Ramos (cell line): Measurements from ENCODE around the gene IGF1R.

ENCODE experiments used
- in situ Hi-C: fragments of 300-500 bp; cut with MboI; formaldehyde crosslinking; loops from one replicate; pipeline ENCODE4 v1.14.3; 2022; ENCODE audit warnings: low sequenced_read_pairs; ENCODE audit not compliant: unreplicated experiment

IGF1R gene

DNA sequence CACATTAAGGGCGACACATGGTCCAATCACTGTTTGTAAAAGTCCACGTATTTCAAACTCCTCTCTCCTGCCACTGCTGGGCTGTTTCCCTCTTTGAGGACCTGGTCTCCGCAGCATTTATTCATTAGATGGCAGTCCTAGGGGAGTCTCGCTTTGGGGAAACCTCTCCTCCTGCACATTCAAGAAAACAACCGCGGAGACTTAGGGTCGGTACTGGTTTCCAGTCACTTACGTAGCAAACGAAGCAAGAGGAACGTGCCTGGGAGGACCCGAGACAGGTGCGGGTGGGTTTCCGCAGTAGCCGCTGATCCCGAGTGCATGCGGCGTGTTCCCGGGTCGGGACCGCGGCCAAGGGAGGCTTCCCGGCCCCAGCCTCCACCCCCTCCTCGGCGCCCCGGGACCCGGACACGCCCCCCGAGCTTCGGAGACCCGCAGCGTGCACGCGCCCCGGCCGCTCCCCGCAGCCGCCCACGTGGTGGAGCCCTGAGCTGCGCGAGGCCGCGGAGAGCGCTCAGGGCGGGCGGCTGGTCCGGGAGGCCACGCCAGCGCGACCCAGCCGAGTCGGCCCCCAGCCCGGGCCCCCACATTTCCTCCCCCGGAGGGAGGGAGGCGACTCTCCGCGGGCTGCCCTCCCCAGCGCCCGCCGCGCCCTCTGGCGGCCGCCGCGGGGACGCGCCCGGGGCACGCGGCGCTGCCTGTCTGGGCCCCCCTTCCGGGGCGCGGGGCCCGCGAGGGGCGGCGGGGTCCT, 1.1 kb upstream of the IGF1R start:
- in situ Hi-C loops = no loop called here

DNA sequence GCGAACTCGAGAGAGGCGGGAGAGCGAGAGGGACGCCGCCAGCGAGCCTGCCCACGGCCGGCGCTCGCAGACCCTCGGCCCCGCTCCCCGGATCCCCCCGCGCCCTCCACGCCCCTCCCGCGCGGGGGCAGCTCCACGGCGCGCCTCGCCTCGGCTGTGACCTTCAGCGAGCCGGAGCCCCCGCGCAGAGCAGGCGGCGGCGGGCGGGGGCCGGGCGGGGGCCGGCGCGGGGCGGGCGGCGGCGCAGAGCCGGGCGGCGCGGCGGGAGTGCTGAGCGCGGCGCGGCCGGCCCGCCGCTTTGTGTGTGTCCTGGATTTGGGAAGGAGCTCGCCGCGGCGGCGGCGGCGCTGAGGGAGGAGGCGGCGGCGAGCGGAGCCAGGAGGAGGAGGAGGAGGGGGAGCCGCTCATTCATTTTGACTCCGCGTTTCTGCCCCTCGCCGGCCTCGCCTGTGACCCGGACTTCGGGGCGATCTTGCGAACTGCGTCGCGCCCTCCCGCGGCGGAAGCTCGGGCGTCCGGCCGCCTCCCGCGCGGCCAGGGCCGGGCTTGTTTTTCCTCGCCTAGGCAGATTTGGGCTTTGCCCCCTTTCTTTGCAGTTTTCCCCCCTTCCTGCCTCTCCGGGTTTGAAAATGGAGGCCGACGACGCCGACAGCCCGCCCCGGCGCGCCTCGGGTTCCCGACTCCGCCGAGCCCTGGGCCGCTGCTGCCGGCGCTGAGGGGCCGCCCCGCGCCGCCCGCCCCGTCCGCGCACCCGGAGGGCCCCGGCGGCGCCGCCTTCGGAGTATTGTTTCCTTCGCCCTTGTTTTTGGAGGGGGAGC, 524 bp downstream of the IGF1R start:
- in situ Hi-C loops = no loop called here

DNA sequence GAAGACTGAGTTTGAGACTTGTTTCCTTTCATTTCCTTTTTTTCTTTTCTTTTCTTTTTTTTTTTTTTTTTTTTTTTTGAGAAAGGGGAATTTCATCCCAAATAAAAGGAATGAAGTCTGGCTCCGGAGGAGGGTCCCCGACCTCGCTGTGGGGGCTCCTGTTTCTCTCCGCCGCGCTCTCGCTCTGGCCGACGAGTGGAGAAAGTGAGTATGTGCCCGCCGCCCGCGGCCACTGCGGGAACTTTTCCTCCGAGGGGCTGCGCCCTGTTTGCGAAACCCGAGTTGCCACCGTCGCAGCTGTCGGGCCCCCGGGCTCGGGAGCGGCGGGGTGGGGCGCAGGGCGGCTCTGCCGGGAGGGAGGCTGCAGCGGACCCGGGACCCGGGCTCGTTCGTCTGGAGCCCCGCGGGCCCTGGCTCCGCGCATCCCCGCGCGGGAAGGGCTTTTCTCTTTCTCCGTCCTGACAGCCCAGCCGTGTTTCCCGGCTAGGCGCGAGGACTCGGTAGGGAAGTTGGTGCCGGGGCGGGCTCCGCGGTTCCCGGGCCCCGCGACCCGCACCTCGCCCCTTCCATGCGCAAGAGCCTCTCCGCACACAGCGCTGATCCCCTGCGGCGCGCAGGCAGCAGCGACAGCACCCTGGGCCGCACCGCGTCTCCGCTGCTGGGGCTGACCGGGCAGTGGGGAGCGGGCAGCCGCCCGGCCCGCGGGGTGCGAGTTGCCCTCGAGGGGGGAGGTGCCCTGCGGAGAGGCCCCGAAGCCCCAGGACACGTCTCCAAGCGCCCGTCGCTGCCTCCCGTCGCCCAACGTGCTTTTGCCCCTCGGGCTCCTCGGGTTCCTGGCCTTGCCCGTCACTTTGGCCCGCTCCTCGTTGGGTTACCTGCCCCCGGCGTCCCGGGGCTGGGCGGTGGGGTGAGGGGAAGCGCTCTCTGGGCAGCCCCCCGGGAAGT, 1.4 kb downstream of the IGF1R start:
- in situ Hi-C loops = no loop called here

DNA sequence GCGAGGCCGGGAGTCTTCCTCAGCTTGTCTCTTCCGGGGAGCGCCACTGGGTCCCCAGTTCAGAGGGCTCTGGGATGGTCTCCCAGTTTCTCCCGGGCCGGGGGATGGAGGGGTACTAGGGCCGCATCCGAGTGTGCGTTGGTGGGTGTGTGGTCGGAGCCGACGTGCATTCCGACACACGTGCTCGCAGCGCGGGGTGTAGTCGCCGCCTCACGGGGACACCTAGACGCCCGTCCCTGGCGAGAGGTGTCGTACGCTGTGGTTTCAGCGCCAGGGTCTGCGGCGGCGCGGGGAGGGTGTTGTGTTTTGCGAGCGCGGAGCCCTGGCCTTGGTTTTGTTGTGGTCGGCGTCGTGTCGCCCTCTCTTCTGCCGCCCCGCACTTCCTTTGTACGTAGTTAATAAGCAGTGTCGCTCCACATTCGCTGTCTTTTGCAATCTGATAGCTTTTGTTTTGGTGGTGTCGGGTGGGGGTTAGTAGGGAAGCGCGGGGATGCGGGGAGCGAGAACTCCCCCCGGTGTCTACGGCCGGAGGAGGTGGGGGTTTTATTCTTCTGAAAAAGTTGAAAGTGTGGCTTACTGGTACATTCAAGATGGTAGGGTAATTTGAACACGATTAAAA, 2.2 kb downstream of the IGF1R start:
- in situ Hi-C loops = no loop called here

DNA sequence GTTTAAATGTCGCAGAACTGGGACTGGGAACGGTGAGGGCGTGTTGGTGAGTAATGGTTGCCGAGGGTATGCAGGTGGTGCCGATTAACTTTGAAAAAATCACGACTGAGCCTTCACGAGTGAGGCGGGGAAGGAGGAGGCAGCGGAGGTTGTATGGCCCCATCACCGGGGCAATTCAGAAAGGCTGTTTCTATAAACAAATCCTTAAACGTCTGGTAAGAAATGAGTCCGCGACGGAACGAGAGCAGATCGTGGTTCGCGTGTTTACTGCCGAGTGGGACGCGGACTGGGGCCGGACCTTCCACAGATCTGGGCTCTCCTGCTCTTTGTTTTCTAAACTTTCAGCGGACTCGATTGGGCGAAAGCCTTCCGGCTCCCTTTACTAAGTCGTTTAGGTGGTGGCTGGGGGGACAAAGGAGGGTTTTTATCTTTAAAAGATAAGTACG, 2.7 kb downstream of the IGF1R start:
- in situ Hi-C loops = no loop called here

DNA sequence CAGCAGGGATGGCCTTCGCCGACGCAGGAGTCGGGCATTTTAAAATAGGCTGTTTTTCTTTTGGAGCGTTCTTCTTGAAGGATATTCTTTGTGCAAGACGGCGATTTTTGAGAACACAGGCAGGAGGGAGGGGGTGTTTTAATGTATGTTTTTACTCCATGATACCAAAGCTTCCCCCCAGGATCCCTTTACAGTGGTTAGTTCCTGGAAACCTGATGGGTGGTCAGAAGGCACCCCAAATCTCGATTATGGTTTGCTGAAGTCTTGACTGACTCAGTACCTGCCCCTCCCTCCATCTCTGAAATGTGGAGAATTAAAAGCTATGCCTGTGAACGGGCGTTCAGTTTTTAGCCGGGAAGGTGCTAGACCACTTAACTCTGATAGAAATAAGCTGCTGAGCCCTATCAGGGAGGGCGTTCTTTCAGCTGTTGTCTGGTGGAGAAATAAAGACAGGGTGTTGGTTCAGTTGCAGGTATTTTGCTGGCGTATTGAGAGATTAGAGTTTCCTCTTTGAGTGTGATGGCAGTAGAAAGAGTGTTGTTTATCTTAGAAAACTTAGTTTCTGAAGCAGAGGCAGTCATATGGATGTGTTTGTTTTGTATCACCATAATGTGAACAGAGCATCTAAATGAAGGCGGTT, 3.4 kb downstream of the IGF1R start:
- in situ Hi-C loops = no loop called here

DNA sequence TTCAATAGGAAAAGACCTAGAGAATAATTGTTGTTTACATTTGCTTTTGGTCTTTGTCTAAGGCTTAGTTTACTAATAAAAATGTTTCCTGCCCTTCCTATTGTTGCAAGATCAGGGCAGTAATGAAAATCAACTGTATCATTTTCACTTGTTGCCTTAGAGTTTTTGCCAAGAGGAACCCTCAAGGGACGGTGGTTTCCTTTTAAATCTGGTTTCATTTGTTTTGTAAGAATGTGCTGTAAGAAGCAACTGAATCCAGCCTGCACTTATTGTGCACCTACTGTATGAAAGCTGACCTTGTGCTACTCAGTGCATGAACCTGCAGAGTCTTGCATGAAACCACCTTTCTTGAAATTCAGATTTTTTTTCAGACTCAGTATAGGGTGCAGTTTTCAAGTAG, 5.3 kb downstream of the IGF1R start:
- in situ Hi-C loops = no loop called here

DNA sequence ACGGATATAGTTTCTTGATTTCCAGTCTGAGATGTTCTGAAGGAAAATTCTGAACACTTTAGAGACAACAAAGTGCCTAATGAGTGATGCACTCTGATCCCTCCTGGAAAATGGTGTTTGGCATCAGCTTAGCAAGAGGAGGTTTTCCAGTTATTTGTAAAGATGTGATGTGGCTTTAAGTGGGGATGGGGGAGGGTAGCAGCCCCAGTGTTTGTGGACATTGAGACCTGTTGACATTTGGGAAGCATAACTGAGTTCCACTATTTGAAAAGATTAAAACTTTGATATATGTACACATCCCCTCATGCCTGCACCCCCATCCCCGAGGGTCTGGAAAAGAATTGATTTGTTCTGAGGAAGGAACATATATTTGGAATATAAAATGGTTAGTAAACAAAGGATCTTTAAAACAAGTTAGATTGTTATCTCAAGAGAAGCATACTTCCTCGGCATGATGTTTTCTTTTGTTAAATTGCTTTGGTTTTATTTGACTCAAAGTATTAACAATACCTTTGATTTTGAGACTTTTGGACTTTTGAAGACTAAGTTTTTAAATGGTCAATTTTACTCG, 6.5 kb downstream of the IGF1R start:
- in situ Hi-C loops = loop anchor here (5.0 kb wide), 1 partner anchor 138 kb away; no protein-coding TSS in a partner anchor

DNA sequence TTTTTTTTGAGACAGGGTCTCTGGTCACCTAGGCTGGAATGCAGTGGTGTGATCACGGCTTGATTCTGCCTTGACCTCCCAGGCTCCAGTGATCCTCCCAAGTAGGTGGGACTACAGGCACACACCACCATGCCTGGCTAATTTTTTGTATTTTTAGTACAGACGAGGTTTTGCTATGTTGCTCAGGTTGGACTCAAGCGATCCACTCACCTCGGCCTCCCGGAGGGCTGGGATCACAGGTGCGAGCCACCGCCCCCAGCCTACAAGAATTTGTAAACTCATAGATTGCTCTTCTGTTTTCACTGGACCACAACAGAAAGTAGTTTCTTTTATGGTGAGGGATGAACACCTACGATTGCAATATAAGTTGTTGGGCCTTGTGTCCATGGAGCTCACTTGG, 7.4 kb downstream of the IGF1R start:
- in situ Hi-C loops = loop anchor here (5.0 kb wide), 1 partner anchor 138 kb away; no protein-coding TSS in a partner anchor

DNA sequence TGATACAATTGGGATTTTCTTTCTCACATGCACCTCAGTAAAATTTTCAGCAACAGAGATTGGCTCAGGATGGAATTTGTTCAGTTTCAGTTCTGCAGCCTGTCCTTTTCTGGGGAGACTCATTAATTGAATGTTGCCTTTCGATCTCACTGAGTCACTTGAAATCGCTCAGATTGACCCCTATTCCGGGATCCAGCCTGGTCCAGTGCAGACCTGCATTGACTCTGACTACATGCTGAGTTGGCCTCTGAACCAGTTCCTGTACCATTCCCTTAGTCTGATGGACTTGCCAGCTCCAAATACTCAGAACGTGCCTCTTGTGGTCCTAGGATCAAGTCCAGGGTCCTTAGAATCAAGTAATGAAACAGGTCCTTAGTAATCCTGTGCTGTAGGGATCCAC, 9.4 kb downstream of the IGF1R start:
- in situ Hi-C loops = loop anchor here (5.0 kb wide), 1 partner anchor 140 kb away; no protein-coding TSS in a partner anchor

DNA sequence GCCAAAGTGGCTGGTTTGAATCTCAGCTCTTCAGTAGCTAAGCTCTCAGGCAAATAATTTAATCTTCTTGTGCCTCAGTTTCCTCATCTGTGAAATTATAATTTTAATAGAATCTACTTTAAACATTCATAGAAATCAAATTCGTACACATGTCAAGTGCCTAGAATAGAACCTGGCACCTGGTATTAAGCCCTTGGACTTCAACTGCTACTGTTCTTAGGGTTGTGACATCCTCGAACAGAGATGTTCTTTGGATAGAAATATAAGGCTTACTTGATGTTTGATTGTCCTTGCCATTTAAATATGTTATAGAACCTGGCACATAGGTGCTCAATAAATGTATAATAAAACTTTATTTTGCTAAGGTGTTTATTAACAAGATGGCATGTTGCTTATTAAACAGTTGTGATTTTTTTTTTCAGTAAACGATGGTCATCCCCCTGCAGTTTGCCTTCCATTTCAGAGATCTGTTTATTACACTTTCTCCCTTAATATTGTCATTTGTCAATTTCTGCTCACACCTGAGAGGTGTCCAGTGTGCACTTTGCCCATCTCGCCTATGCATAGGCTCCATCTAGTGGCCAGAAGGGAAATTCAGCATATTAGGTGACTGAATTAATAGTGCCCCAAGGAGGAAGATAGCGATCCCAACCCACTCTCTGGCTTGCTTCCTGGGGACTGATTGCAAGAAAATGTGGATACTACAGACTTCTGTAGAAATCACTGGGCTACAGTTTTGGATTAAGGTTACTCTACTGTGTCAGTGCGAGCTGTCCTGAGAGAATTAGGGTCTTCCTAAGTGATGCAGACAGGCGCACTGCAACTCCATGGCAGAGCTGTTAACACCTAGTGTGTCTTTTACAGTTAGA, 10.7 kb downstream of the IGF1R start:
- in situ Hi-C loops = loop anchor here (5.0 kb wide), 1 partner anchor 142 kb away; no protein-coding TSS in a partner anchor

DNA sequence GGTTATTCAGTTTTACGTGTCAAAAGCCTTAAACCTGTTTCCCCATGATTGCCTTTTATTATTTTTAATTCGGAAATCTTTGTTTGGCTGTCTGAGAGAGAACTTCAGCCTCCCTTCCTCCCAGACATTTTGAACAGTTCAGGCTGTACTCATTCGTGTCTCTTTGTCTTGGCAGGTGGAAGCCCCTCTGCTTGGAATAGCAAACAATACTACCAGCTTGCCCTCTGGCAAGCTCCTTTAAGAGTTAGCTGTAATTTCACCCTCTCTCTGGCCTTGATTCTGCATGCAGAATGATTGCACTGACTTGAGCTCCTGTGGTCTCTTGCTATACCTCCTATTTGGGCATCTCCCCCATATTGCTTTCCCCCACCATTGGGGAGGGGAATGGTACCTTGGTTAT, 11.7 kb downstream of the IGF1R start:
- in situ Hi-C loops = no loop called here

DNA sequence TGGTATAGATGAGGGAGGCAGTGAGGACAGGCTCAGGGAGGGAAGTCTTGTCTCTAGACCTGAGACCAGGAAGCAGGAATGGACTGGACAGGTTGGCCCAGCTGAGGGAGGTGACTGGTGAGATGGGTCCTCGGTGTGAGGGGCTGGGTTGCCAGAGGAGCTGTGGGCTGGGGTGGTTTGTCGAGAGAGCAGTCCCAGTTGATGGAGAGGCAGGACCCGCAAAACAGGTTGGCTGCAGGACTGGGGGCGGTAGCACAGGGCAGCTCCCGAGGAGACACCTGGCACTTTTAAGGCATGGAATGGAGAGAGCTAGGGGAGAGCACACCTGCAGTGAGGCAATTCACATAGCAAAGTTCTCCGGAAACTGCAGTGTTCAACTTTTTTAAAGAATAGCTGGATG, 14.7 kb downstream of the IGF1R start:
- in situ Hi-C loops = no loop called here

DNA sequence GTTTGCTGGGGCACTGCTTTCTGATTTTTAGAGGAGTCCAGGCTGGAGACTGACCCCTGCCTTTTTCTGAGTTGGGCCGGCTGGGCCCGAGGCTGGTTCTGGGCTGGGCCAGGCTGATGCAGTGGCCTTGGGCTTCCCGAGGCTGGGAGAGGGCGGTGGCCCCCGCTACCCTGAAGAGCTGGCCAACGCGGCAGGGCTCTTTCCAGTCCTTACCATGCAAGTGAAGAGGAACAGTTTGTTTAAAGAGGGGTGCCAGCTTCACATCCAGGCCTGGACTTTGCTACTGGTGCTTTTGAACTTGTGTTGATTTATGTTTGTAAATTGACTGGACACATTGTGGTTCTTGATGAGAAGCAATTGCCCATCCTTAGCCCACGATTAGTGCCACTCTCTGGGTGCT, 15.3 kb downstream of the IGF1R start:
- in situ Hi-C loops = no loop called here

DNA sequence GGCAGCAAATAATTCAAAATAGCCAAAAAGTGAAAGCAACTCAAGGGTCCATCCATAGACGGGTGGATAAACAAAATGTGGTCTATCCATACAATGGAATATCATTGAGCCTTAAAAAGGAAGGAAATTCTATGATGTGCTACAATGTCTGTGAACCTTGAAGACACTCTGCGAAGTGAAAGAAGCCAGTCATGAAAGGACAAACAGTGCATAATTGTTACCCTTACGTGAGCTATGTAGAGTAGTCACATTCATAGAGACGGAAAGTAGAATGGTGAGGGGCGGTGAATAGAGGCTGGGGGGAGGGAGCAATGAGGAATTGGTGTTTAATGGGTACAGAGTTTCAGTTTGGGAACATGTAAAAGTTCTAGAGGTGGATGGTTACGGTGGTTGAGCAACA, 18.1 kb downstream of the IGF1R start:
- in situ Hi-C loops = no loop called here

DNA sequence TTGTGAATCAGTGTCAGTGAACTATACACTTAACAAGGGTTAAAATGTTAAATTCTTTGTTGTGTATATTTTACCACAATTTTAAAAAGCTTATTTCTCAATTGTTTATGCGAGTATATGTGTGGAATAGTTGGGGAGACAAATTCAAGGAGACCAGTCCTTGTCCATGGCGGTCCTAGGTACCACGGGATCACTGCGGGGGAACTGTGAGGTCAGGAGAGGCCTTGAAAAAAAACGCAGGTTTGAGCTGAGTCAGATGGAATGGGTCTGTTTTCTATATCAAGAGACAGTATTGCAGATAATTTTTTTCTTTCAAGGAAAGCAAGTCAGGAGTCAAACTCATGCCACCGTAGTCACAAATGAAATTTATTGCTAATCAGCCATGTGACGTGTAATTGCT, 18.5 kb downstream of the IGF1R start:
- in situ Hi-C loops = no loop called here

DNA sequence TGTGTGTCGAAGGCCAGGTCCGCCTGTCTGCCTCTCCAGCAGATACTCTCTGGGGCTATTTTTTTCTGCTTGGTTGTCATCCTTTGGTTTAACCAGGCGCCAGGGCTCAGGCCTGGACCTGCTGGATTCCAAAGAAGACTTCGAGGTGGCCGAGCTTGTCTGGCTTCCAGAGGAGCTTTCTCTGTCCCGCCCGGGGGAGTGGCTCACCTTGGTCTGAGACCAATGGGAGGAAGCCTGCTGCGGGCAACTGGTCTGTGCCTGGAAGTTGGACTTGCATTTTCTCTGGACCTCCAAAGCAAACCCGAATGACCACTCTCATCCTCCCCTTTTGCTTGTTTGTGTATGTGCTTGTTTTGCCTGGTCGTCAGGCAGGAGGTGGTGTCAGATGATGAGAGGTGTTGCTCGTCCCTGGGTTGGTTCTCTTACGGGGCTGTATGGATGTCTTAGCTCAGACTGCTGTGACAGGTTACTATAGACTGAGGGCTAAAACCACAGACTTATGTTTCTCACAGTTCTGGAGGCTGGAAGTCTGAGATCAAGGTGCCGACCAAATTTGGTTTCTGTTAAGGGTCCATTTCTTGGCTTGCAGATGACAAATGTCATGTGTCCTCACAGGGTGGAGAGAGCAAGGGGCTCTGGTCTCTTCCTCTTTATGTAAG, 19.3 kb downstream of the IGF1R start:
- in situ Hi-C loops = no loop called here
